GM03348 (cell line): ENCODE data around the gene UBL5.
"Not testable (repeated sequence)": the region's sequence is repeated elsewhere in the genome, so short reads cannot be mapped to it uniquely, and the experiment has no call there.

ENCODE experiments used
- DNase-seq: peaks from one replicate; pipeline ENCODE4 v3.0.0; 2012; ENCODE audit warnings: low spot score

Gene UBL5

GRCh38 chr19:9818175-9818733, 9.5 kb upstream of the UBL5 start:
- DNase-seq: no peak

- DNase-seq: peak; percentile 98
Observed at GRCh38 chr19:9818734-9819595, 8.8 kb upstream of the UBL5 start, which contains the start of gene FBXL12. Gene FBXL12, minus strand, starts transcription at chr19:9819079. Its CDS starts 266 bp downstream, at chr19:9818813.

DNA sequence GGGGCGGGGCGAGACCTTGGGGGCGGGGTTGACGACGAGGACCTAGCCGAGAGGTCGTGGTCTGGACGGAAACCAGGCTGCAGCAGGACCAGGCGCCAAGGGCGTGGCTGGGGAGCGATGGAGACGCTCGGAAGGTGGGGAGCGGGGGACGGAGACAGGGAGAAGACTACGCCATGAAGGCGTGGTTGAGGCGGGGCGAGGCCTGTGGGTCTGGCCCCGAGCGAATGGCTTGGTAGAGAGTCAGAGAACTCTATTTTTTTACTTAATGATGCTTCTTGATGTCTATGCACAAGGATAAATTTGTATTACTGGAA, 8.2 kb upstream of the UBL5 start:
- DNase-seq: no peak

- DNase-seq: not testable (repeated sequence)
Observed at GRCh38 chr19:9820034-9820433, 7.7 kb upstream of the UBL5 start.

DNA sequence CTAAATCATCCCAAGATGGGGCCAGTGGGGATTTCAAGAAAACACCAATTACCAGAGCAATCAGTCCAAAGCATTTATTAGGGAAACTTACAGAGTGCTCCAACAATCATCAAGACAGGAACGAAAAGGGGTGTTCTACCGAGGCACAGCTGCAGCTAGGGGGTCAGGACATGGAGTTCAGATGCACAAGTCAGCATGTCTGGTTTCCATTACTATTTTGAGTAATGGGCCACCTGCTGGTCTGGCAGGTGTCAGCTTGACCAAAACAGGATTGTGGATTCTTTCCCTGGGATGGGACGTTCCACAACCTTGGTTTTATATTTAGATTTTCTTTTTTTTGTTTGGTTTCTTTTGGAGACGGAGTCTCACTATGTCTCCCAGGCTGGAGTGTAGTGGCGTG, 3.9 kb upstream of the UBL5 start:
- DNase-seq: no peak

DNA sequence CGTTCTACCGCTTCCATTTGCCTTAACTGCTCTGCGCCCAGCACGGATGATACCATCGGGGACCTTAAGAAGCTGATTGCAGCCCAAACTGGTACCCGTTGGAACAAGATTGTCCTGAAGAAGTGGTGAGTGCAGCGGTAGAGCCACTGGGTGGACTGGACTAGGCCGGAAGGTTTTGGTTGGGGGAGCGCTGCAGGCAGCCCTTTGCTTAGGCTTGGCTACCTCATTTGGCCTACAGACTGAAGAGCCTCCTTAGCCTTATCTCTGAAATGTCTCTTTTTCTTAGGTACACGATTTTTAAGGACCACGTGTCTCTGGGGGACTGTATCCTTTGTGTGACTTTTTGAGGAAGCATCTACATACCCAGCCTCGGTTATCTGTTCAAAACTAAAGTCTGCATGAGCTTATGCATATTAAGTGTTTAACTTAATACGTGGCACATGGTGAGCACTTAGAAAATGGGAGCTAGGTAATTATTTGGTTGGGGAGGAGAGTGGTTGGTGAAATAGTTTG, 889 bp downstream of the UBL5 start:
- no peak for DNase-seq

DNA sequence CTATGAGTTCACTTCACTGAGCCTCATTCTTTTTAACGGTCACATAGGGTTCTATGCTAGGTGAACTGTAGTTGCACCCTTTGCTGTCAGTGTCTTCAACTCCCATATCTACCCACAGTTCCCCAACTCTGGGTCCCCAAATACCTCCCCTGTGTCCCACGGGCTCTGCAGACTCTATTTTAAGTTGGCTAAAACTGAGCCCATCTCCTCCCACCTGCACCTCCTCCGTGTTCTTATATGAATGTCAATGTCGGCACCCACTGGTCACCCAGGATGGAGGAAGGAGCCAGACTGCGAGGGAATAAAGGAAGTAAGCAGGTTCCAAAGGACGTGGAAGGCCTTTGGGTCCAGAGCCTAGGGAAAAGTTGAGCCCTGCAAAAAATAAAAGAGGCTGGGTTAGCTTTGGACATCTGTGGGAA, 6.6 kb downstream of the UBL5 start:
- no peak for DNase-seq

GRCh38 chr19:9834726-9835506, 7.2 kb downstream of the UBL5 start, which contains the start of gene PIN1:
Gene PIN1, plus strand, starts transcription at chr19:9835318. Its CDS starts 27 bp downstream, at chr19:9835345.
- DNase-seq: peak; percentile 99

GRCh38 chr19:9835507-9835949, 7.8 kb downstream of the UBL5 start:
- DNase-seq: no peak

- peak; percentile 59 for DNase-seq
Observed at GRCh38 chr19:9836021-9836420, 8.3 kb downstream of the UBL5 start.

DNA sequence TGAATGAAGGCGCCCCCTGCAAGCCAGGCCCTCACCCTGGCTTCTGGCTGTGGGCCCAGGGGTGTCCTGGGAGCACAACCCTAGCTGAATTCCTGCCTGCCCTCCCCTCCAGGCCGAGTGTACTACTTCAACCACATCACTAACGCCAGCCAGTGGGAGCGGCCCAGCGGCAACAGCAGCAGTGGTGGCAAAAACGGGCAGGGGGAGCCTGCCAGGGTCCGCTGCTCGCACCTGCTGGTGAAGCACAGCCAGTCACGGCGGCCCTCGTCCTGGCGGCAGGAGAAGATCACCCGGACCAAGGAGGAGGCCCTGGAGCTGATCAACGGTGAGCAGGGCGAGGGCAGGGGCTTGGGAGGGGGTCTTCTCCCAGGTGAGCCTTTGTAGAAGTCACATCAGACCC, 10.6 kb downstream of the UBL5 start:
- no peak for DNase-seq

DNA sequence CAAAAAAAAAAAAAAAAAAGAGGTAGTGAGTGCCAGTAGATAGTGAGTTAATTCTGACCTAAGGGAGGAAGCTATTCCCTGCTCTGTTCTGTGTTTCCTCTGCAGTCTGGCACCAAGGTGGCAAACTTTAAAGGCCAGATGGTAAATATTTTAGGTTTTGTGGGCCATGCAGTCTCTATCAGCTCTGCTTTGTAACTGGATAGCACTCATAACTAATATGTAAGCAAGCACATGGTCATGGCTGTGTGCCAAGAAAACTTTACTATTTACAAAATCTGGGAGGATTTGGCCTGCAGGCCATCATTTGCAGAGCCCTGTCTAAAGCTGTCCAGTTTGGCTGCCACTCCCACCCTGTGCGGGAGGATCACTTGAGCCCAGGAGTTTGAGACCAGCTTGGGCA, 11.7 kb downstream of the UBL5 start:
- no peak for DNase-seq

DNA sequence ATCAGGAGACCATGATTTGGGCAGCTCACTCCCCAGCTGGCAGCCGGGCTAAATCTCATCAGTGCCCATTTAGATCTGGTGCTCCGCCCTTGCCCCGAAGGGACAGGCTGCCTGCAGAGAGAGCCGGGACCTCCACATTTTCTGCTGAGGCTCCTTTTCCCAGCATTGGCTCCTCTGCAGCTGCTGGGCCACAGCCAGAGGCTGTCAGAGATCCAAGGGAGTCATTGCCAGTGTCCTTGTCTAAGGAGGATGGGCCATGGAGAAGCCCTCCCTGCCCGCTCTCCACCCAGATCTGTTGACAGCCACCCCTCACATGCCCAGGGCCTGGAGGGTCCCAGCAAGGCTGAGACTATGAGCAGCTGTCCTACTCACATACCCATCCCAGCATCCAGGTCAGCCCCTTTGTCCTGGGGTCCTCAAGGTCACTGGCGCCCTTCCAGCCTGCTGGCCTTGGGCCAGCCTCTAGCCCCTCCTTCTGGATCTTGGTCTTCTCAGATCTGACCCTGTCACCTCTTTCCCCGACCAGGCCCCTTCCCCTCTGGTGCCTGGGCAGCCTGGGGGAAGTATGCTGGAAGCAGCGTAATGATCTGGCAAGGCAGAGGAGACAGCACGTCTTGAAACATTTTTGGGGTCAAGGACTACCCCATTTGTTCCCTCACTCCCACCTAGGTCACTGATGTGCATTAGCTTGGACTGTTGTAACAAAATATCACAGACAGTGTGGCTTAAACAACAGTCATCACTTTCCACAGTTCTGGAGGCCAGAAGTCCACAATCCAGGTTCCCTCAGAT, 15.3 kb downstream of the UBL5 start:
- no peak for DNase-seq

GRCh38 chr19:9843626-9844273, 16.0 kb downstream of the UBL5 start:
- DNase-seq: not testable (repeated sequence)

GRCh38 chr19:9847087-9847671, 19.5 kb downstream of the UBL5 start:
- DNase-seq: peak; percentile 96

- no peak for DNase-seq
Observed at GRCh38 chr19:9848060-9848459, 20.3 kb downstream of the UBL5 start.

- DNase-seq: no peak
Observed at GRCh38 chr19:9848762-9849161, 21.0 kb downstream of the UBL5 start.

DNA sequence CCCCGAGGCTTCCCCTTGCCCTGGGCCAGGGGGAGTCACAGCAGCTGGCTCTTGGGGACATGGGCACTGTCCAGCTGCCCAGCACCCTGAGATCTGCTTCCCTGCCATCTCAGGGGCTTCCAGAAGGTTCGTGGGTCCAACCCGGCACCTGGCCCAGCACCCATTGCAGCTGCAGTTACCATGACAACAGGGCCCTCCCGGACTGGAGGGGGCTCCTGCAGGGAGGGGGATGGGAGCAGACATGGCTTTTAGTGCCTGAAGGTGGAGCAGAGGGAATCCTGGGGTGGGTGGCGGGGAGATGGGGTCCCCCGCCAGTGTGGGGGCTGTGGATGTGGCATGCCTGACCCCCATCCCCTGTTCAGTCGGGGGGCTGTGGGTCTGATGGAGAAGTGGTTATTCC, 22.1 kb downstream of the UBL5 start:
- DNase-seq: no peak

GRCh38 chr19:9850235-9850959, 22.7 kb downstream of the UBL5 start:
- no peak for DNase-seq

DNA sequence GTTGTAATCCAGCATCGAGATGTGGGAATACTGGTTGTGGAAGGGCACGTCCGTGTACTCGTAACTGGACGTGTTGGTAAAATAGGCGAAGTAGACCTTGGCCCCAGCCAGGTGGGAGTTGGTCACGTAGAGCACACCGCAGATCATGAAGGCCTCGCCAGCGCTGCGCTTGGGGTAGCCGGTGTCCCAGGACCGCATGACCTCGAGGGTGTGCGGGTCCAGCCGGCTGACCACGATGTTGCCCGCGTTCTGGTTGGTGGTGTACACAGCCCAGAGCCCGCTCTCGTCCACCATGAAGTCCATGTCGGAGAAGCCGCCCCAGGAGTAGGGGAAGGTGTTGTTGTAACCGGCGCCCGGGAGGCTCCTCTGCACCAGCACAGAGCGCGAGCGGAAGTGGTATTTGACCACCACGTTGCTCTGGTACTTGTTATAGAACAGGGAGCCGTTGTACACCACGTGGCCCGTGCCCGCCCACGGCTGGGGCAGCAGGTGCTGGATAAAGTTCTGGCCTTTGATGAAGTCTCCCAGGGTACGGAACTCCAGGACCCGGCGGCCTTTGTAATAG, 26.6 kb downstream of the UBL5 start:
- no peak for DNase-seq
